SJSA1 (cell line): ENCODE data around the gene CLDN22. TPM values are rescaled to one million over a fixed set of nuclear protein-coding genes. Genes with fewer than 3 reads are reported as not detected.

Experiments used
- total RNA-seq: library from RNA; depleted of rRNA; stranded (reverse); fragments of >200 nt; shearing (Covaris generic); gene quantifications from 2 replicates; pipeline ENCODE4 v1.2.3, GENCODE V29; 2014; rRNA removed

CLDN22 gene
- total RNA-seq, 1 experiment from 2014 or later = not detected

Other genes with a start within 250 kb of the CLDN22 start
- 42.5 and 55.5 TPM in 2 replicates for gene WWC2, start 221.0 kb downstream of the CLDN22 start, total RNA-seq
- not detected in 2 replicates for gene CLDN24, start 2.1 kb upstream of the CLDN22 start, total RNA-seq
- gene CDKN2AIP, start 124.4 kb upstream of the CLDN22 start, total RNA-seq = 21.7 and 24.7 TPM in 2 replicates
- gene ING2, start 184.8 kb upstream of the CLDN22 start, total RNA-seq = 14.9 and 15.7 TPM in 2 replicates